HEK293 (cell line): Measurements from ENCODE around the gene LHX5.

ENCODE experiments used
- CTCF ChIA-PET: fragments of 350-600 bp; formaldehyde crosslinking; extraction: SDS; loops from one replicate; lab custom pipeline; 2021; ENCODE audit warnings: antibody characterized with exemption; lab: Yijun Ruan, JAX
- POLR2A ChIA-PET: fragments of 300-600 bp; formaldehyde crosslinking; extraction: SDS; loops from one replicate; lab custom pipeline; 2020; ENCODE audit warnings: antibody characterized with exemption, inconsistent platforms; lab: Yijun Ruan, JAX
- H3K27ac ChIP-seq: fragments of 200-500 bp; sonication (Bioruptor generic); 2 replicates; pipeline ENCODE4 v1.5.1; 2014; ENCODE audit warnings: low read depth, low read length, control low read depth, inconsistent platforms; ENCODE audit errors: extremely low read depth
- H3K36me3 ChIP-seq, 2 experiments: fragments of 200-500 bp in 1 of 2; sonication (Bioruptor generic) in 1 of 2; 1 replicate in 1 of 2; 2 replicates in 1 of 2; pipeline ENCODE4 v1.5.1; 2014 to 2017; ENCODE audit warnings: inconsistent platforms in 2 of 2, low read length in 2 of 2; ENCODE audit not compliant: control insufficient read depth in 2 of 2, insufficient read depth in 1 of 2
- H3K4me1 ChIP-seq: fragments of 200-500 bp; sonication (Bioruptor generic); 2 replicates; pipeline ENCODE4 v1.5.1; 2014; ENCODE audit warnings: mild to moderate bottlenecking, low read length, inconsistent platforms; ENCODE audit not compliant: control insufficient read depth, insufficient read depth
- H3K4me3 ChIP-seq: 2 replicates; pipeline ENCODE4 v1.5.1; 2011; ENCODE audit warnings: low read depth, mild to moderate bottlenecking, control low read depth, low read length, moderate library complexity
- H3K9me3 ChIP-seq: fragments of 200-500 bp; sonication (Bioruptor generic); 2 replicates; pipeline ENCODE4 v1.5.1; 2014; ENCODE audit warnings: low read depth, low read length, inconsistent platforms; ENCODE audit not compliant: control insufficient read depth, insufficient read depth
- KLF10 ChIP-seq: fragments of 450-650 bp; IDR thresholded peaks from 2 replicates; pipeline ENCODE4 v1.5.1; 2018; ENCODE audit warnings: missing biosample characterization, mild to moderate bottlenecking, missing genetic modification characterization
- MZF1 ChIP-seq: fragments of 450-650 bp; formaldehyde crosslinking; IDR thresholded peaks from 2 replicates; pipeline ENCODE4 v1.5.1; 2017; ENCODE audit warnings: missing biosample characterization, missing genetic modification characterization, borderline replicate concordance
- PRDM1 ChIP-seq: fragments of 450-650 bp; formaldehyde crosslinking; IDR thresholded peaks from 2 replicates; pipeline ENCODE4; 2016; ENCODE audit warnings: missing biosample characterization, missing genetic modification characterization
- ZBTB20 ChIP-seq: fragments of 450-650 bp; formaldehyde crosslinking; IDR thresholded peaks from 2 replicates; pipeline ENCODE4 v1.5.1; 2016; ENCODE audit warnings: missing biosample characterization, missing genetic modification characterization
- ZEB2 ChIP-seq: fragments of 450-650 bp; formaldehyde crosslinking; IDR thresholded peaks from 2 replicates; pipeline ENCODE4 v1.5.1; 2016; ENCODE audit warnings: missing biosample characterization, missing genetic modification characterization
- ZNF146 ChIP-seq: fragments of 450-650 bp; formaldehyde crosslinking; IDR thresholded peaks from 2 replicates; pipeline ENCODE4 v1.5.1; 2016; ENCODE audit warnings: missing biosample characterization, missing genetic modification characterization
- ZNF214 ChIP-seq: fragments of 450-650 bp; formaldehyde crosslinking; IDR thresholded peaks from 2 replicates; pipeline ENCODE4 v1.5.1; 2017; ENCODE audit warnings: missing biosample characterization, mild to moderate bottlenecking, missing genetic modification characterization, borderline replicate concordance
- ZNF248 ChIP-seq: fragments of 450-650 bp; formaldehyde crosslinking; IDR thresholded peaks from 2 replicates; pipeline ENCODE4 v1.5.1; 2017; ENCODE audit warnings: missing biosample characterization, missing genetic modification characterization
- ZNF324 ChIP-seq: fragments of 450-650 bp; formaldehyde crosslinking; IDR thresholded peaks from 2 replicates; pipeline ENCODE4 v1.5.1; 2016; ENCODE audit warnings: missing biosample characterization, missing genetic modification characterization
- ZNF335 ChIP-seq: fragments of 450-650 bp; formaldehyde crosslinking; conservative IDR thresholded peaks from 2 replicates; pipeline ENCODE4 v1.5.1; 2016; ENCODE audit warnings: missing biosample characterization, missing genetic modification characterization
- ZNF423 ChIP-seq: fragments of 450-650 bp; formaldehyde crosslinking; IDR thresholded peaks from 2 replicates; pipeline ENCODE4 v1.5.1; 2016; ENCODE audit warnings: missing biosample characterization, missing genetic modification characterization
- ZNF544 ChIP-seq: fragments of 450-650 bp; formaldehyde crosslinking; IDR thresholded peaks from 2 replicates; pipeline ENCODE4 v1.5.0; 2017; ENCODE audit warnings: missing biosample characterization, missing genetic modification characterization
- ZNF624 ChIP-seq: fragments of 450-650 bp; formaldehyde crosslinking; IDR thresholded peaks from 2 replicates; pipeline ENCODE4 v1.5.1; 2017; ENCODE audit warnings: missing biosample characterization, missing genetic modification characterization
- ZNF626 ChIP-seq: fragments of 450-650 bp; sonication (Bioruptor Pico); formaldehyde crosslinking; IDR thresholded peaks from 2 replicates; pipeline ENCODE4 v1.5.1; 2018; ENCODE audit warnings: missing biosample characterization, missing genetic modification characterization, inconsistent platforms
- TF ChIP-seq, protein P1 (sequence below): fragments of 450-650 bp; formaldehyde crosslinking; IDR thresholded peaks from 2 replicates; pipeline ENCODE4 v1.5.1; 2017; ENCODE audit warnings: missing biosample characterization, missing genetic modification characterization
- TF ChIP-seq, protein P2 (sequence below): fragments of 450-650 bp; formaldehyde crosslinking; IDR thresholded peaks from 2 replicates; pipeline ENCODE4 v1.5.1; 2016; ENCODE audit warnings: missing biosample characterization, missing genetic modification characterization
- TF ChIP-seq, protein P3 (sequence below): fragments of 450-650 bp; formaldehyde crosslinking; IDR thresholded peaks from 2 replicates; pipeline ENCODE4 v1.5.1; 2016; ENCODE audit warnings: missing biosample characterization, missing genetic modification characterization
- TF ChIP-seq, protein P4 (sequence below): fragments of 450-650 bp; formaldehyde crosslinking; IDR thresholded peaks from 2 replicates; pipeline ENCODE4 v1.5.1; 2017; ENCODE audit warnings: missing biosample characterization, mild to moderate bottlenecking, missing genetic modification characterization, moderate library complexity

Gene LHX5

DNA sequence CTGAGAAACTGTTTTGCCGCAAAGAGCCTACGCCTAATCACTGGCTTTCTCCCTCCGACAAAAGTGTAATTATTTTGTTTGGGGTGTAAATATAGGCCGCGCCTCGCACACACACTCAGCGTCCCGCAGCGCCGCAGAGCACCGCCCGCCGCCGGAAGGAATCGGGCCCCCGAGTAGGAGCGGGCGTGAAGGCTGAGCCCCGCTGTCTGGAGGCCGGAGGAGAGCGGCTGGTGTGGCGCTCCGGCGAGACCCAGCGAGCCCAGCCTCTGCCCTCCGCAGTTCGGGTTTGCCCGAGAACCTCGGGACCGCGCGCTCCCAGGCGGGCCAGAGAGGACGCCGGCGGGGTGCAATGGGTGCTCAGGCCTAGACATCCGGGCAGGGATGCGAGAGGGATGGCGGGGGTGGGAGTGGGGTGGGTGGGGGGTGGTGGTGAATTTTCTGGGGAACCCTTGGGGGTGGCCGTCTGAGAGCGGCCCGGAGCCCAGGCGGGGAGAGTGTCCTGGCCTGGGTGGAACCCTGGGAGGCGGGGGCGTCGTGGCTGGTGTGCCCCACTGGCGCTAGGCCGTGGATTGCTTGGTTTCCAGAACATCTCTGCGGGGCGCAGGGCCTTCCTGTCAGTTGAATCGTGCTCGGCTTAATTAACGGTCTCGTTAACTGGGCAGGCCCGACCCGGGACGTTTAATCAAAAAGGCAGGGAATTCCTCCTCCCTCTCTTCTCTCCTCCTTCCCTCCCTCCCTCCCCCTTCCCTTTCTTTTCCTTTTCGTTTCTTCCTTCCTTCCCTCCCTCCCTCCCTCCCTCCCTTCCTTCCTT, 4.7 kb upstream of the LHX5 start:
- H3K9me3 ChIP-seq = no peaks in the 10 kb centered on the region
- TF ChIP-seq PRDM1 (tag by site-specific recombination) = no peak
- no peak for TF ChIP-seq ZNF146 (tag by site-specific recombination)
- no peak for TF ChIP-seq ZNF624
- no peak for TF ChIP-seq ZNF423
- TF ChIP-seq ZBTB20 (tag by site-specific recombination) = no peak
- TF ChIP-seq, protein P1, sequence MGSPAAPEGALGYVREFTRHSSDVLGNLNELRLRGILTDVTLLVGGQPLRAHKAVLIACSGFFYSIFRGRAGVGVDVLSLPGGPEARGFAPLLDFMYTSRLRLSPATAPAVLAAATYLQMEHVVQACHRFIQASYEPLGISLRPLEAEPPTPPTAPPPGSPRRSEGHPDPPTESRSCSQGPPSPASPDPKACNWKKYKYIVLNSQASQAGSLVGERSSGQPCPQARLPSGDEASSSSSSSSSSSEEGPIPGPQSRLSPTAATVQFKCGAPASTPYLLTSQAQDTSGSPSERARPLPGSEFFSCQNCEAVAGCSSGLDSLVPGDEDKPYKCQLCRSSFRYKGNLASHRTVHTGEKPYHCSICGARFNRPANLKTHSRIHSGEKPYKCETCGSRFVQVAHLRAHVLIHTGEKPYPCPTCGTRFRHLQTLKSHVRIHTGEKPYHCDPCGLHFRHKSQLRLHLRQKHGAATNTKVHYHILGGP (tag by site-specific recombination) = no peak
- TF ChIP-seq ZNF324 (tag by site-specific recombination) = no peak
- no peak for TF ChIP-seq ZNF248 (tag by site-specific recombination)
- no peak for TF ChIP-seq MZF1 (tag by site-specific recombination)
- TF ChIP-seq, protein P2, sequence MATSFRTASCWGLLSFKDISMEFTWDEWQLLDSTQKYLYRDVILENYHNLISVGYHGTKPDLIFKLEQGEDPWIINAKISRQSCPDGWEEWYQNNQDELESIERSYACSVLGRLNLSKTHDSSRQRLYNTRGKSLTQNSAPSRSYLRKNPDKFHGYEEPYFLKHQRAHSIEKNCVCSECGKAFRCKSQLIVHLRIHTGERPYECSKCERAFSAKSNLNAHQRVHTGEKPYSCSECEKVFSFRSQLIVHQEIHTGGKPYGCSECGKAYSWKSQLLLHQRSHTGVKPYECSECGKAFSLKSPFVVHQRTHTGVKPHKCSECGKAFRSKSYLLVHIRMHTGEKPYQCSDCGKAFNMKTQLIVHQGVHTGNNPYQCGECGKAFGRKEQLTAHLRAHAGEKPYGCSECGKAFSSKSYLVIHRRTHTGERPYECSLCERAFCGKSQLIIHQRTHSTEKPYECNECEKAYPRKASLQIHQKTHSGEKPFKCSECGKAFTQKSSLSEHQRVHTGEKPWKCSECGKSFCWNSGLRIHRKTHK (tag by site-specific recombination) = no peak
- TF ChIP-seq, protein P3, sequence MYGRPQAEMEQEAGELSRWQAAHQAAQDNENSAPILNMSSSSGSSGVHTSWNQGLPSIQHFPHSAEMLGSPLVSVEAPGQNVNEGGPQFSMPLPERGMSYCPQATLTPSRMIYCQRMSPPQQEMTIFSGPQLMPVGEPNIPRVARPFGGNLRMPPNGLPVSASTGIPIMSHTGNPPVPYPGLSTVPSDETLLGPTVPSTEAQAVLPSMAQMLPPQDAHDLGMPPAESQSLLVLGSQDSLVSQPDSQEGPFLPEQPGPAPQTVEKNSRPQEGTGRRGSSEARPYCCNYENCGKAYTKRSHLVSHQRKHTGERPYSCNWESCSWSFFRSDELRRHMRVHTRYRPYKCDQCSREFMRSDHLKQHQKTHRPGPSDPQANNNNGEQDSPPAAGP (tag by site-specific recombination) = no peak
- TF ChIP-seq, protein P4, sequence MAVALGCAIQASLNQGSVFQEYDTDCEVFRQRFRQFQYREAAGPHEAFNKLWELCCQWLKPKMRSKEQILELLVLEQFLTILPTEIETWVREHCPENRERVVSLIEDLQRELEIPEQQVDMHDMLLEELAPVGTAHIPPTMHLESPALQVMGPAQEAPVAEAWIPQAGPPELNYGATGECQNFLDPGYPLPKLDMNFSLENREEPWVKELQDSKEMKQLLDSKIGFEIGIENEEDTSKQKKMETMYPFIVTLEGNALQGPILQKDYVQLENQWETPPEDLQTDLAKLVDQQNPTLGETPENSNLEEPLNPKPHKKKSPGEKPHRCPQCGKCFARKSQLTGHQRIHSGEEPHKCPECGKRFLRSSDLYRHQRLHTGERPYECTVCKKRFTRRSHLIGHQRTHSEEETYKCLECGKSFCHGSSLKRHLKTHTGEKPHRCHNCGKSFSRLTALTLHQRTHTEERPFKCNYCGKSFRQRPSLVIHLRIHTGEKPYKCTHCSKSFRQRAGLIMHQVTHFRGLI (tag by site-specific recombination) = no peak
- TF ChIP-seq ZNF214 (tag by site-specific recombination) = no peak
- no peak for TF ChIP-seq ZNF626 (tag by site-specific recombination)
- no peak for TF ChIP-seq ZNF335
- TF ChIP-seq ZEB2 (tag by site-specific recombination) = no peak
- H3K27ac ChIP-seq = no peak overlapping the region
- ChIA-PET POLR2A (no interaction called here), CTCF (no interaction called here)
- no peaks in the 10 kb centered on the region for H3K36me3 ChIP-seq
- H3K4me1 ChIP-seq = no peaks in the 10 kb centered on the region
- H3K4me3 ChIP-seq = no peak overlapping the region

DNA sequence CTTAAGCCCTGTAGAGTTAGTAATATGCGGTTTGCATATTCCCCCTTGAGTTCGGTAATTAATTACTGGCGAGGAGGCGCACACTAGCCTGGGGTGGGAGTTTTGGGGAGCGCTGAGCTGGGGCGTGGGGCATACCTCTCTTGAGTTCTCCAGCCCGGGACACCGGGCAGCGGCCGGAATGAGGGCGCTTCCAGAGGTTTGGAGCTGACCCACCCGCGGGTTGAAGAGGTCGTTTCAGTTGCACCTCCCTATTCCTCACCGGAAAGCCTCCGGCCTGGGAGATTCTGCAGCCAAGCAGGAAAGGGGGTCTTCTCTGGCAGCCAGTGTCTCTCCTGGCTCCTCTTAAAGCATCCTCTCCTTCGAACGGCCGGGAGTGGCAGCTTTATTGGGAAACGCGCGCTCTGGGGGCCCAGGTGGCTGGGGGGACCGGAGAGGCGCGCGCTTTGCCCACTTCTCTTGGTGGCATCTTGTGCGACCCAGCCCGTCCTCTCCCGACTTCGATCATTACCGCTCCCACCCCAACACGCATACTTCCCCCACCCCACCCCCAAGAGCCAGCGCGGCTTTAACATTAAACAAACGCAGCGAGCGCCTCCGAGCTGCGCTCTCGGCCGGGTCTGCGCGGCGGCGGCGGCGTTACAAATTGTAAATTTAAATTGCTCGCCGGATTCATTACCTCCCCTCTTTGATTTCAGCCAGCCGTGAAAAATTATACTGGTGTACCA, 3.9 kb upstream of the LHX5 start:
- H3K9me3 ChIP-seq = no peaks in the 10 kb centered on the region
- no peak overlapping the region for H3K27ac ChIP-seq
- TF ChIP-seq ZNF544 (tag by site-specific recombination) (no peak), KLF10 (tag by site-specific recombination) (no peak)
- H3K4me3 ChIP-seq = no peak overlapping the region
- H3K36me3 ChIP-seq = no peaks in the 10 kb centered on the region
- CTCF ChIA-PET = no interaction called here
- no peaks in the 10 kb centered on the region for H3K4me1 ChIP-seq
- POLR2A ChIA-PET = no interaction called here
